ENCODE results near the gene ARID5B.

GRCh38 chr10:62027841-62028501 is 126.5 kb downstream of the ARID5B start:
- TF ChIP-seq CTCF (conservative IDR thresholded peaks at IDR 0.05; ENCODE audit: low read depth in 2 of 2): no peak
- no peak for TF ChIP-seq POLR2AphosphoS5 (IDR thresholded peaks at IDR 0.05; ENCODE audit: low read depth)
- TF ChIP-seq EZH2phosphoT487 (IDR thresholded peaks at IDR 0.05; ENCODE audit: unreplicated experiment): no peak
- no peak for TF ChIP-seq JUNB (IDR thresholded peaks at IDR 0.05; ENCODE audit: unreplicated experiment)
- TF ChIP-seq EZH2 (IDR thresholded peaks at IDR 0.05; ENCODE audit: low read depth, unreplicated experiment): no peak
- no peak for TF ChIP-seq REST (IDR thresholded peaks at IDR 0.05; ENCODE audit: unreplicated experiment)
- TF ChIP-seq, protein P1, sequence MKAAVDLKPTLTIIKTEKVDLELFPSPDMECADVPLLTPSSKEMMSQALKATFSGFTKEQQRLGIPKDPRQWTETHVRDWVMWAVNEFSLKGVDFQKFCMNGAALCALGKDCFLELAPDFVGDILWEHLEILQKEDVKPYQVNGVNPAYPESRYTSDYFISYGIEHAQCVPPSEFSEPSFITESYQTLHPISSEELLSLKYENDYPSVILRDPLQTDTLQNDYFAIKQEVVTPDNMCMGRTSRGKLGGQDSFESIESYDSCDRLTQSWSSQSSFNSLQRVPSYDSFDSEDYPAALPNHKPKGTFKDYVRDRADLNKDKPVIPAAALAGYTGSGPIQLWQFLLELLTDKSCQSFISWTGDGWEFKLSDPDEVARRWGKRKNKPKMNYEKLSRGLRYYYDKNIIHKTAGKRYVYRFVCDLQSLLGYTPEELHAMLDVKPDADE (IDR thresholded peaks at IDR 0.05): no peak
- no peak for TF ChIP-seq ZNF331 (CRISPR knock-in tag; IDR thresholded peaks at IDR 0.05; ENCODE audit: low read depth)
- TF ChIP-seq NANOG (IDR thresholded peaks at IDR 0.05; ENCODE audit: borderline replicate concordance): no peak

Measured in GM23338 (cell line).